ENCODE results near the gene SPR. TPM values are rescaled to one million over a fixed set of nuclear protein-coding genes. Genes with fewer than 3 reads are reported as not detected.
A peak's percentile ranks its signal among the peaks of the same experiment; 100 is the strongest.

SPR gene
- total RNA-seq, 1 experiment from 2014 or later, result 8.0 TPM

DNA sequence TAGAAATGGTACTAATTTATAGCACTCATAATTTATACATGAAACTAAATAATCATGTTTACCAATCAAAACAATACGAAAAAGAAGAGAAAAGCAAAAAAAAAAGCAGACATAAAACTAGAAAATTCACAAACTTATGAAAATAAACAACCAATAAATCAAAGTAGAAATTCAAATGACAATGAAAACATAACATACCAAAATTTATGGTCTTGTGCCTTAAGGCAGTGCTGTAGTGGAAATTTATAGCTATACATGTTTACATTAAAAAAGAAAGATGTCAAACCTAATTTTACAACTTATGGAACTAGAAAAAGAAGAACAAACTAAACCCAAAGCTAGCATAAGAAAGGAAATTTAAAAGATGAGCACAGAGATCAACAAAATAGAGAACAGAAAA is 16.1 kb upstream of the SPR start:
- no peak for DNase-seq

DNA sequence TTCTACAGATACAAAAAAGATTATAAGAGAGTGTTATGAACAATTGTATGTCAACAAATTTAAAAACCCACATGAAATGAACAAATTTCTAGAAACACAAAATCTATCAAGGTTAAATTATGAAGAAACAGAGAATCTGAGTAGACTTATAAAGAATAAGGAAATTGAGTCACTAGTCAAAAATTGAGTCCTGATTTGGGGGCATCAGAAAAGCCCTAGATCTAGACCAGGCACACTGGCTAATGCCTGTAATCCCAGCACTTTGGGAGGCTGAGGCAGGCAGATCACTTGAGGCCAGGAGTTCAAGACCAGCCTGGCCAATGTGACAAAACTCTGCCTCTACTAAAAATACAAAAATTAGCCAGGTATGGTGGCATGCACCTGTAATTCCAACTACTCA is 15.3 kb upstream of the SPR start:
- Histone ChIP-seq H3K27me3 (ENCODE audit: control insufficient read depth, insufficient read depth, low read length) (no peaks in the 10 kb centered on the region; the same call in 1 of the 2 replicates), H3K4me3 (ENCODE audit: insufficient read depth, low read depth, low read length) (no peak overlapping the region), H3K36me3 (replicated peaks; ENCODE audit: control insufficient read depth, insufficient read depth, low read length) (no peaks in the 10 kb centered on the region)
- DNase-seq, result no peak

More for the DNA sequence above, 16.1 kb upstream of the SPR start:
- no peaks in the 10 kb centered on the region; the same call in 1 of the 2 replicates for H3K27me3 ChIP-seq (ENCODE audit: control insufficient read depth, insufficient read depth, low read length)
- H3K36me3 ChIP-seq (replicated peaks; ENCODE audit: control insufficient read depth, insufficient read depth, low read length), result no peaks in the 10 kb centered on the region
- no peak overlapping the region for H3K4me3 ChIP-seq (ENCODE audit: insufficient read depth, low read depth, low read length)

DNA sequence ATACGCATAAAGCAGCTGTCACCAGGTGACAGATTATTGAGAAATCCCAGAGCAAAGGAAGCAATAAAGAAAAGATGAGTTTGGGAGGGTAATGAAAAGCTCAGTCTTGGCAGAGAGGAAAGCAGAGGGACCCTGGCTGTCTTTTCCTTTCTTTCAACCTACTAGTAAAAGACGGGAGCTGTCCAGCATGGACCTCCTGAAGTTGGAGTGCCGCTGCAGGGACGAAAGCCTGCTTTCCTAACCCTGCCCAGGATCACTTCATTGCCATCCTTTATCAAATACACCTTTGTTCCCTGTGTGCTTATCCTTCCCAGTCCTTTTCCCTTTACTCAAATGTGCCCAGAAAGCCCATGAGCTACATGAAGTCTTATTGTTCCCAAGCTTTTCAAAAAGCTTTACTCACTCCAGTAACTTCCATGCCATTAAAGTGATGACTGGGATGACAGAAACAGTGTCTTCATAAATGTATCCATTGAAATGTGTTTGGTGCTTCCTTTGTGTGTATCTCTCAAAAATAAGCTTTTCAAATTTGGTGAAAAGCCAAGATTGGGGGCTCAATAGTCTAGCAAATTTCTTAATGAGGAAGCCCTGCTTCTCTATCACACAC is 3.7 kb upstream of the SPR start:
- Histone ChIP-seq H3K4me3 (ENCODE audit: insufficient read depth, low read depth, low read length) (no peak overlapping the region), H3K36me3 (replicated peaks; ENCODE audit: control insufficient read depth, insufficient read depth, low read length) (no peaks in the 10 kb centered on the region), H3K27me3 (ENCODE audit: control insufficient read depth, insufficient read depth, low read length) (peaks cover 29% of the 10 kb centered on the region)
- peak; percentile 84 for DNase-seq

GRCh38 chr2:72886505-72887031 is 640 bp upstream of the SPR start:
- no peaks in the 10 kb centered on the region; the same call in 1 of the 2 replicates for H3K36me3 ChIP-seq (replicated peaks; ENCODE audit: control insufficient read depth, insufficient read depth, low read length)
- no peak for DNase-seq
- H3K27me3 ChIP-seq (ENCODE audit: control insufficient read depth, insufficient read depth, low read length), result peaks cover 32% of the 10 kb centered on the region
- H3K4me3 ChIP-seq (ENCODE audit: insufficient read depth, low read depth, low read length), result peak overlapping the region; percentile 61; the same call in 1 of the 2 replicates

DNA sequence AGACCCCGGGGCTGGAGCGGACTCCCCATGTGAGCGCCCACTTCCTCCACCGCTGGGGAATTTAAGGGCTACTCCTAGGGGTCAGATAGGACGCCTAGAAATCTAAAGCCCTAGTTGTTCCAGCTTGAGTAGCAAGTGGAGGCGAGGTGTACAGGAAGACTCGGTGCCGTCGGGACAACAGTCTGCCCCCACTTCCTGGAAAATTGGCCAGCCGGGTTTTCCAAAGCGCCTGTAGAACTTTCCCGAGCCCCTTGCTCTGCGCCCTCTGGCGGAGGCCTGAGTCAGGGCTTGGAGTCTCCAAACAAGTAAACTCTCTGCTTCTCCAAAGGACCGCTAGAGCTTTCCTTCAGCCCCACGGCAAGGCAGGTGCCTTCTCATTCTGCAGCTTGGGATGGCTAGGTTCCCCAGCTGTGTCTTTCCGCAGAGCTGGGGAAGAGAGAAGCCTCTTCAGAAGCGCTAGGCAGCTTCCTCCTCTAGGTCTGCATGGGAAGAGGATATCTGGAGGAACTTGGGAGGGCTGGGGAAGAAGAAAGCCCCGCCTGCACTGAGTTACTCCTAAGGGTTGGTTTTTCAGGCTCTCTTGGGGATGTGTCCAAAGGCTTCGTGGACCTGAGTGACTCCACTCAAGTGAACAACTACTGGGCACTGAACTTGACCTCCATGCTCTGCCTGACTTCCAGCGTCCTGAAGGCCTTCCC is 681 bp downstream of the SPR start:
- H3K27me3 ChIP-seq (ENCODE audit: control insufficient read depth, insufficient read depth, low read length), result peaks cover 31% of the 10 kb centered on the region
- DNase-seq, result peak; percentile 91
- H3K36me3 ChIP-seq (replicated peaks; ENCODE audit: control insufficient read depth, insufficient read depth, low read length), result no peaks in the 10 kb centered on the region; the same call in 1 of the 2 replicates
- H3K4me3 ChIP-seq (ENCODE audit: insufficient read depth, low read depth, low read length), result peak overlapping the region; percentile 61

GRCh38 chr2:72888438-72889202 is 1.4 kb downstream of the SPR start:
- H3K27me3 ChIP-seq (ENCODE audit: control insufficient read depth, insufficient read depth, low read length), result peaks cover 33% of the 10 kb centered on the region
- H3K36me3 ChIP-seq (replicated peaks; ENCODE audit: control insufficient read depth, insufficient read depth, low read length), result no peaks in the 10 kb centered on the region; the same call in 1 of the 2 replicates
- no peak overlapping the region for H3K4me3 ChIP-seq (ENCODE audit: insufficient read depth, low read depth, low read length)
- no peak for DNase-seq

DNA sequence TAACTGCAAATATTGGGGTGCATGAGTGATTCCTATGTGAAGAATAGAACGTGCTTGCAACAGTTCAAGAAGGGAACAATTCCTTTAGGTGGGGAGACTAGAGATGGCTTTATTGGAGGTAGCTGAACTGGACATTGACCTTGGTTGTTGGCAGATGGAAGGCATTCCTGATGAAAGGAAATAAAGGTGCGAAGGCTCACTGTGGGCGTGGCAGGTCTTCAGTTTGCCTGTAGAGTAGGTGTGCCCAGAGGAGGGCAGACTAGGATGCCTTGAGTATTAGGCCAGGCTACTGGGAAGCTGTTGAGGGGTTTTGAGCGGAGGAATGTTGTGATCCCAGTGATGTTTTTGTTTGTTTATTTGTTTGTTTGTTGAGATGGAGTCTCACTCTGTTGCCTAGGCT is 2.8 kb downstream of the SPR start:
- no peak for DNase-seq
- H3K27me3 ChIP-seq (ENCODE audit: control insufficient read depth, insufficient read depth, low read length), result peaks cover 42% of the 10 kb centered on the region

GRCh38 chr2:72891091-72891818 is 4.0 kb downstream of the SPR start:
- H3K4me3 ChIP-seq (ENCODE audit: insufficient read depth, low read depth, low read length), result no peak overlapping the region
- peaks cover 45% of the 10 kb centered on the region for H3K27me3 ChIP-seq (ENCODE audit: control insufficient read depth, insufficient read depth, low read length)
- DNase-seq, result no peak
- H3K36me3 ChIP-seq (replicated peaks; ENCODE audit: control insufficient read depth, insufficient read depth, low read length), result no peaks in the 10 kb centered on the region; the same call in 1 of the 2 replicates

More for the DNA sequence above, 2.8 kb downstream of the SPR start:
- Histone ChIP-seq H3K4me3 (ENCODE audit: insufficient read depth, low read depth, low read length) (no peak overlapping the region), H3K36me3 (replicated peaks; ENCODE audit: control insufficient read depth, insufficient read depth, low read length) (no peaks in the 10 kb centered on the region; the same call in 1 of the 2 replicates)

DNA sequence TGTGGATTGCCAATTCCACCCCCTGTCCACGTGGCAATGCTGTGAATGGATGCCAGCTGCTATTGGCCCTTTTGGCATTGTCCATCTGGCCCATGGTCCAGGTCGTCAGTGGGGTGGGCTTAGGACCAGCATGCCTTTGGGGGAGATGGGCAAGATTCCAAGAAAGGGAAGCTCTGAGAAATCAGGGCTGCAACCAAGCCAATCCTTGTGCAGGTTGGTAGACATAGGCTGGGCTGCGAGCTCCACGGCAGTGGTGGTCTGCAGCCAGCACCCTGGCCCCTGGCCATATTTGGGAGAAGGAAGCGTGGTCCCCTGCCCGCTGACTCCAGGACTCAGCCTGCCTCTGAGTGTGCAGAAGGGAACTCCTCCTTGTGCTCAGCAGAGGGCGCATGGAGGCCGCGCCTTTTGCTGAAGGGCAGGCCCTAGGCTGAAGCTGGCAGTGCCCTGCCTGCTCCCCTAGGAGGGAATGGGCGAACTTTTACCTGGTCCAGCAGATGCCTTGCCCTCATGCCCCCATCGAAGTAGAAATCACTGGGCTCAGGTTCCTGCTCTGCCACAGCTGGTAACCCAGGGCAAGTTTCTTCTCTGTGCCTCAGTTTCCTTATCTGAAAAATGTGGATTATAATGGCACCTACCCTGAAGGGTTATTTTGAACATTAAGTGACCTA is 5.4 kb downstream of the SPR start:
- peaks cover 42% of the 10 kb centered on the region for H3K27me3 ChIP-seq (ENCODE audit: control insufficient read depth, insufficient read depth, low read length)
- no peak overlapping the region for H3K4me3 ChIP-seq (ENCODE audit: insufficient read depth, low read depth, low read length)
- peak; percentile 88 for DNase-seq

DNA sequence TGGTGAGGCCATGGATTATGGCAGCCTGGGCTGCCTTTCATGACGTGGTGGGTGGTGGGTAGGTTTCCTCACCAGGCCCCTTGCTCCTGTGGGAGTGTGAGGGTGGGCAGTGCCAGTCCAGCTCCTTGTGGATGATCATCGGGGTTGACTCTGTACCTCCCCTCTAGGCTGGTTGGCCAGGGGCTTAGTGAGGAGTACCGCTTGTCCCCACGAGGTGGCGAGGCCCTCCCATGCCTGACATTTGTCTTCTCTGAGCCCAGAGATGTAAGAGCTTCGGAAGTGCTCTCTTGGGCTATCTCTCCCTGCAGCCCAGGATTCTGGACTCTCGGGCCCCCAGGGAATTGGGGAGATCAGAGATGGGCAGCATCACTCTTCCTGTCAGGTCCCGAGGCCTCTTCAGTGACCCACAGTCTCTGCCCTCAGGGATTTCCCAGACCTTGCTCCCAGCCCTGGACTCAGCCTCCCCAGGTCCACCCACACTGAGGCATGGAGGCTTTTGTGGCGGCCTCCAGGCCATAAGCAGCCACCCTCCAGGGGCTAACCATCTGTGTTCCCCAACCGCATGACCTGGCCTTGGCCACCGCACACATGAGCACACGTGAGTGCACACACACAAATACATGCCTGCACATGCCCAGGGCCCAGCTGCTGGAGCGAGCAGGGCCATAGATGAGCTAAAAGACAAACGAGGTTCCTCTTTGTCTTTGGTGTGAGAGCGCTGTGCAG is 6.5 kb downstream of the SPR start:
- peak; percentile 87 for DNase-seq
- H3K4me3 ChIP-seq (ENCODE audit: insufficient read depth, low read depth, low read length), result no peak overlapping the region
- peaks cover 44% of the 10 kb centered on the region for H3K27me3 ChIP-seq (ENCODE audit: control insufficient read depth, insufficient read depth, low read length)
- no peaks in the 10 kb centered on the region; the same call in 1 of the 2 replicates for H3K36me3 ChIP-seq (replicated peaks; ENCODE audit: control insufficient read depth, insufficient read depth, low read length)

More for the DNA sequence above, 5.4 kb downstream of the SPR start:
- no peaks in the 10 kb centered on the region; the same call in 1 of the 2 replicates for H3K36me3 ChIP-seq (replicated peaks; ENCODE audit: control insufficient read depth, insufficient read depth, low read length)

- peaks cover 44% of the 10 kb centered on the region for H3K27me3 ChIP-seq (ENCODE audit: control insufficient read depth, insufficient read depth, low read length)
- H3K36me3 ChIP-seq (replicated peaks; ENCODE audit: control insufficient read depth, insufficient read depth, low read length), result no peaks in the 10 kb centered on the region; the same call in 1 of the 2 replicates
- DNase-seq, result no peak
- H3K4me3 ChIP-seq (ENCODE audit: insufficient read depth, low read depth, low read length), result no peak overlapping the region
Observed at GRCh38 chr2:72894514-72894913, 7.3 kb downstream of the SPR start.

DNA sequence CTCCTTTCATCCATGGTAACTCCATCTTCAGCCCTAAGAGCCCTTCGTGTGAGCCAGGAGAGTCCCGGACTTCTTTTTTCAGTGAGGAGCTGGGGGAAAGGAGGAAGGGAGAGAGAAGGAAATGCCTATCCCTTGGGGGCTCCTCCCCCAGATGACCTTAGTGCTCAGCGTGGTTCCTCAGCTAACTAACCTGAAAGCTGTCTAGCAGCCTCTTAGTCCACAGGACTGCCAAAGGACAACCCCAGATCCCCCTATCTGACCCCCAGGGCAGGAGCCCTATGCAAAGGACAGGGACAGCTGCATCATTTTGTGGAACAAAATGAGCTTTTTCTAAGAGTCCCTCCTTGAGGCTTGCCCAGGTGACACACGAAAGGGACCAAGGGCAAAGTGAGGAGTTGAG is 7.9 kb downstream of the SPR start:
- H3K27me3 ChIP-seq (ENCODE audit: control insufficient read depth, insufficient read depth, low read length), result peaks cover 44% of the 10 kb centered on the region
- no peak overlapping the region for H3K4me3 ChIP-seq (ENCODE audit: insufficient read depth, low read depth, low read length)
- H3K36me3 ChIP-seq (replicated peaks; ENCODE audit: control insufficient read depth, insufficient read depth, low read length), result no peaks in the 10 kb centered on the region; the same call in 1 of the 2 replicates
- DNase-seq, result peak; percentile 55

GRCh38 chr2:72895759-72896281 is 8.6 kb downstream of the SPR start:
- DNase-seq, result no peak
- peaks cover 47% of the 10 kb centered on the region for H3K27me3 ChIP-seq (ENCODE audit: control insufficient read depth, insufficient read depth, low read length)

More at GRCh38 chr2:72895759-72896281, 8.6 kb downstream of the SPR start:
- Histone ChIP-seq H3K4me3 (ENCODE audit: insufficient read depth, low read depth, low read length) (no peak overlapping the region), H3K36me3 (replicated peaks; ENCODE audit: control insufficient read depth, insufficient read depth, low read length) (no peaks in the 10 kb centered on the region; the same call in 1 of the 2 replicates)

Measured in H7 (cell line).